RPMI7951 (cell line): ENCODE results near the gene SBK3. TPM values are rescaled to one million over a fixed set of nuclear protein-coding genes. Genes with fewer than 3 reads are reported as not detected.
"Not testable (repeated sequence)": the region's sequence is repeated elsewhere in the genome, so short reads cannot be mapped to it uniquely, and the experiment has no call there.

ENCODE experiments used
- DNase-seq: peaks from one replicate; pipeline ENCODE4 v3.0.0-alpha.2; 2012; ENCODE audit warnings: low read depth
- total RNA-seq: library from RNA; depleted of rRNA; stranded (reverse); fragments of >200 nt; shearing (Covaris generic); gene quantifications from 2 replicates; pipeline ENCODE4 v1.2.3, GENCODE V29; 2014

The SBK3 gene
- total RNA-seq, 1 experiment from 2014 or later = 0.24 TPM

GRCh38 chr19:55542292-55542855 is 3.0 kb downstream of the SBK3 start:
- DNase-seq = no peak

DNA sequence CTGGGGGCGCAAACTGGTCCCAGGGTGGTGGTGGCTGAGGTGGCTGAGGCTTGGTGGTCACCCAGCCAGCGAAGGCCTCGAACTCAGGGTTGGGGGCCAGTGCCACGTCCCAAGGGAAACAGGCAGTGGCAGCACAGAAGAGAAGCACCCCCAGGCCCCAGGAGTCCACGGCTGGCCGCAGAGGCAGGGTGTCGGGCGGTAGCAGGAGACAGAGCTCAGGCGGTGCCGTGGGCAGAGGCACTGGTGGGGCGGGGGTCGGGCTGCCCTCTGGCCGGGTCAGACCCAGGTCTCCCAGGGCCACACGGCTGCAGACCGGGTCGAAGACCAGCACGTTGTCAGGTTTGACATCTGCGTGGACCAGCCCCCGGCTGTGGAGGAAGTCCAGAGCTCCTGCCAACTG is 4.3 kb downstream of the SBK3 start:
- DNase-seq = no peak

DNA sequence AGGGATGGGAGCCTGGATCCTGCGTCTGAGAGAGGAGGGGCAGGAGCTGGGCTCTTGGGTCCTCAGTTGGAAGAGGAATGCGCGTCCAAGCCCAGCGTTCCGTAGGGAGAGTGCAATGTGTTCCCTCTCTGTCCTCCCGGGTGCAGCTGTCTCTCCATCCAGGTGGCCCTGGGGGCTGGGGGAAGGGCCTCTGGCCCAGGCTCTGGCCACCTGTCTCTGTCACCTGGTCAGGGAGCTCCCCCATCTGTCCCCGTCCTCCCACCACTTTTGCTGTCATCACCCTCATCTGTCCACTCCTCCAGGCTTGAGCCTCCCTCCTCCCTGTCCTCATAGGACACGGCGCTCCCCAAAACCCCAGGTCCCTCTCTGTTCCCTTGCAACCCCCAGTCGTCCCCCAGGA is 4.7 kb downstream of the SBK3 start:
- no peak for DNase-seq

- DNase-seq = no peak
These were observed 6.0 kb downstream of the SBK3 start for GRCh38 chr19:55539090-55539984.

GRCh38 chr19:55538132-55538531 is 7.2 kb downstream of the SBK3 start:
- no peak for DNase-seq

GRCh38 chr19:55537741-55538111 is 7.6 kb downstream of the SBK3 start:
- no peak for DNase-seq

- DNase-seq = no peak
These were observed 8.2 kb downstream of the SBK3 start, which contains the start of gene SBK2 for GRCh38 chr19:55536951-55537740. Gene SBK2 (minus strand): TSS chr19:55537133. CDS start chr19:55536294, 839 bp downstream.

GRCh38 chr19:55536366-55536765 is 9.0 kb downstream of the SBK3 start:
- DNase-seq = no peak

GRCh38 chr19:55535965-55536350 is 9.4 kb downstream of the SBK3 start:
- no peak for DNase-seq

GRCh38 chr19:55535173-55535964 is 10.0 kb downstream of the SBK3 start:
- DNase-seq = no peak

DNA sequence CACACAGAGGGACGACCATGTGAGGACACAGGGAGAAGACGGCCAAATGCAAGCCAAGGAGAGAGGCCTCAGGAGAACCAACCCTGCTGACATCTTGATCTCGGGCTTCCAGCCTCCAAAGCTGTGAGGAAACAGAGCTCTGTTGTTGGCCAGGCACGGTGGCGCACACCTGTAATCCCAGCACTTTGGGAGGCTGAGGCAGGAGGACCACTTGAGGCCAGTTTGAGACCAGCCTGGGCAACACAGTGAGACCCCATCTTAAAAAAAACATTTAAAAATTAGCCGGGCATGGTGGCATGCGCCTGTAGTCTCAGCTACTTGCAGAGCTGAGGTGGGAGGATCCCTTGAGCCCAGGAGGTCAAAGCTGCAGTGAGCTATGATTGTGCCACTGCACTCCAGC is 11.1 kb downstream of the SBK3 start:
- not testable (repeated sequence) for DNase-seq

DNA sequence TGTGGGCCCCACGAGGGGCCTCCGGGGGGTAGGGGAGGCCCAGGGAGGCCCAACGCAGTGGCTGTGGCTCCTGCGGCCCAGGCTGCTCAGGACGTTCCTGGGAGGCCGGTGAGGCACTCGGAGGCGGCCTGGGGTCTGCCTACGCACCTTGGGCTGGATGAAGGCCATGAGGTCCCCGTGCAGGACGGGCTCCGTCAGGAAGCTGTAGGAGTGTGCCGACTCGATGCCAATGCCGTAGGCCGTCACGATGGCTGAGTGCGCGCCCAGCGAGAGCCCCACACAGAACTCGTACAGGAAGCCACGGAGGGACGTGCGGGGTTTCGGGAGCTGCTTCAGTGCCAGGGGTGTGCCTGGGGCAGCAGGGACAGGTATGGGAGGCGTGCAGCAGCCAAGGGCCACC is 14.3 kb downstream of the SBK3 start:
- DNase-seq = no peak

GRCh38 chr19:55529636-55530234 is 15.6 kb downstream of the SBK3 start:
- no peak for DNase-seq

DNA sequence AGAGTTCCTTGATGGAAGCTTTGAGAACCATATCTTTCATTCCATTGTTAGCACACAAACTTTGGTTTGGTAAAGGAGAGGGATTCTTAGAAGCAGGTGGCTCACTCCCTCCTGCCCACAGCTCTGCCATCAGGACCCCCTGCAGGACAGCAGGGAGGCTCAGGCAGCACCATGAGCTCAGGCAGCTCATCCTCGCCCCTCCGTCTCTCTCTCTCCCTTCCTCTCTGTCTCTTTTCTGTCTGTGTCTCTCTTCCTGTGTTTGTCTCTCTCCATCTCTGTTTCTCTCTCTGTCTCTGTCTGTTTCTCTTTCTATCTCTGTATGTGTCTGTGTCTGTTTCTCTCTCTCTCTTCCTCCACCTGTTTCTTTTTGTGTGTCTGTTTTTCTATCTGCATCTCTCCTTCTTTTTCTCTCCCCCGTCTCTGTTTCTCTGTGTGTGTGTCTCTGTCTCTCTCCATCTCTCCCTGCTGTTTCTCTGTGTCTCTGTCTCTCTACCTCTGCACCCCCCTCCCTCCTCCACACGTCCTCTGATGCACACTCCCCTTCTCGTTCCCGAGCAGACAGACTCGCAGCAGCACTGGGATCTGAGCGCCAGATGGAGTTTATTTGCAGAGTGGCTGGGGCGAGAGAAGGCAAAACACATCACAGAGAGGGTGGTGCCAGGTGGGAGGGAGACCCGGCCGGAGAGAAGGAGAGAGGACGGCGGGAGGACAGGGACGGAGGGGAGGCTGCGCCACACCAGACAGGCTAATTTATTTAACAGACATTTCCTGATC is 17.1 kb downstream of the SBK3 start:
- DNase-seq = no peak

GRCh38 chr19:55527197-55528029 is 17.9 kb downstream of the SBK3 start:
- DNase-seq = no peak

- peak; percentile 76 for DNase-seq
These were observed 18.8 kb downstream of the SBK3 start for GRCh38 chr19:55526216-55527196.

DNA sequence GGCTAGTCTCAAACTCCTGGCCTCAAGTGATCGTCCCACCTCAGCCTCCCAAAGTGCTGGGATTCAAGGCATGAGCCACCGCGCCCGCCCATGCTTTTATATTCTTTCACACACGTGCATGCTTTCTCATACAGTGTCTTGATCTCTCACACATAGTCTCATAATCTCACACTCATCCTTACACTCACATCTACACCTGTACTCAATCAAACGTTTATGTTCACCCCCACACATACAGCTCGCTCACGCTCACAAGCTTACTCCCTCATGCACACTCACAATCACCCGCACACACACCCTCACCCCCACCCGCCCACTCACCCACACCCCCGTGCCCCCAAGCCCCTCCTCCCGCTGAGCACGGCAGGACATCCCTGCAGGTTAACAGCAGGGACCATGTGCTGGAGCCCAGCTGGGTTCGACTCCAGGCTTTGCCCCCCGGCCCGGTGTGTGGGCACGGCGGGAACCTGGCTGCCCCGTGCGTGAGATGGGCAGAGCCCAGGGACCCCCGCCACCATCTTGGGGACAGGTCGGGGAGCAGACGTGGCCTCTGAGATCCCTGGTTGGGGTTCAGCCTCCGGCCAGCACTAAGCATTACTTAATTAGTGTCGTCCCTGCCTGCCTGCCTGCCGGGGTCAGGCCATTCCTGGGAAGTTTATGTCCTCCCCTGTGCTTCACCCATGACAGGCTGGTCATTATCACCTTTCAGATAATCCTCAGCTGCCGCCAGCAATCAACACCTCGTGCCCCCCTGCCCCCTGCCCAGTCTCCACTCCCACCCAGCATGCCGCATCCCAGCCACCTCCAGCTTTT is 19.8 kb downstream of the SBK3 start:
- no peak for DNase-seq
